CD4-positive, alpha-beta T cell (primary cell): ENCODE measurements around the gene DNER. TPM values are rescaled to one million over a fixed set of nuclear protein-coding genes. Genes with fewer than 3 reads are reported as not detected.

Experiments
- ATAC-seq: fragments of 200-7000 bp; cut with Tn5 transposase; one replicate; pipeline ENCODE4 v1.10.0; 2022; ENCODE audit warnings: mild to moderate bottlenecking; ENCODE audit not compliant: poor library complexity
- CTCF ChIA-PET: fragments of 350-600 bp; sonication (Branson Sonifier 250); formaldehyde crosslinking; loops from one replicate; lab custom pipeline; 2021; ENCODE audit warnings: antibody characterized with exemption, inconsistent platforms; lab: Charles Lee
- POLR2A ChIA-PET: fragments of 350-600 bp; sonication (Branson Sonifier 250); formaldehyde crosslinking; loops from one replicate; lab custom pipeline; 2021; ENCODE audit warnings: antibody characterized with exemption, inconsistent platforms; lab: Charles Lee
- DNase-seq, 14 experiments: peaks; one replicate each; pipeline ENCODE4 v3.0.0-alpha.2; 2013 to 2020; ENCODE audit warnings: mixed read lengths in 2 of 14
- H3K27ac ChIP-seq, 2 donors: one replicate each; pipeline versions ENCODE4 v1.5.1 to v1.7.0; 2013; ENCODE audit warnings: low read length in 2 of 2, low read depth in 1 of 2, mild to moderate bottlenecking in 1 of 2
- H3K27me3 ChIP-seq, 2 experiments: 1 replicate in 1 of 2; 2 replicates in 1 of 2; pipeline versions ENCODE4 v1.6.1 to v1.7.0; 2013; ENCODE audit warnings: low read length in 2 of 2, control low read depth in 1 of 2, mild to moderate bottlenecking in 1 of 2, moderate library complexity in 1 of 2; ENCODE audit not compliant: insufficient read depth in 2 of 2, control insufficient read depth in 1 of 2
- H3K36me3 ChIP-seq: one replicate; pipeline ENCODE4 v1.6.1; 2013; ENCODE audit warnings: low read length, control low read depth; ENCODE audit not compliant: insufficient read depth
- H3K4me1 ChIP-seq: one replicate; pipeline ENCODE4 v1.6.1; 2013; ENCODE audit warnings: low read length, control low read depth; ENCODE audit not compliant: insufficient read depth
- H3K4me3 ChIP-seq: one replicate; pipeline ENCODE4 v1.5.1; 2013; ENCODE audit warnings: mild to moderate bottlenecking, low read length, moderate library complexity
- H3K9me3 ChIP-seq, 2 experiments: 1 replicate in 1 of 2; 2 replicates in 1 of 2; pipeline versions ENCODE4 v1.6.1 to v1.7.0; 2013; ENCODE audit warnings: low read length in 2 of 2, mild to moderate bottlenecking in 2 of 2, control low read depth in 1 of 2, moderate library complexity in 1 of 2; ENCODE audit not compliant: control insufficient read depth in 1 of 2, insufficient read depth in 1 of 2
- H3K27ac Mint-ChIP-seq: one replicate; pipeline ENCODE4 v1.8.0; 2020; ENCODE audit warnings: mixed read lengths
- H3K27me3 Mint-ChIP-seq: one replicate; pipeline ENCODE4 v1.8.0; 2021; ENCODE audit warnings: mixed read lengths
- H3K36me3 Mint-ChIP-seq: one replicate; pipeline ENCODE4 v1.8.0; 2021; ENCODE audit warnings: low read depth, mixed read lengths
- H3K4me1 Mint-ChIP-seq: one replicate; pipeline ENCODE4 v1.8.0; 2021; ENCODE audit warnings: low read depth, mixed read lengths
- H3K4me3 Mint-ChIP-seq: one replicate; pipeline ENCODE4 v1.8.0; 2020; ENCODE audit warnings: mild to moderate bottlenecking, mixed read lengths
- H3K9me3 Mint-ChIP-seq: one replicate; pipeline ENCODE4 v1.8.0; 2020; ENCODE audit warnings: mixed read lengths
- CTCF ChIP-seq: fragments of 200-600 bp; IDR thresholded peaks from one replicate; pipeline ENCODE4 v1.8.0; 2022; ENCODE audit warnings: antibody characterized with exemption, mild to moderate bottlenecking
- intact Hi-C, 2 experiments: fragments of 100-400 bp; cut with DNase I in 1 of 2; cut with micrococcal nuclease in 1 of 2; formaldehyde crosslinking; loops; one replicate each; pipeline versions ENCODE4 v1.15.1 to v1.9.0; 2023 to 2025; cut with DNase I, micrococcal nuclease
- total RNA-seq, 174 experiments: library from RNA in 2 of 174; stranded (reverse) in 2 of 174; gene quantifications; one replicate each; pipeline ENCODE4 v1.2.3 and lab custom pipeline; 2021 to 2026

Gene DNER
- total RNA-seq, 2 experiments from 2014 or later = not detected

- CTCF ChIA-PET = no interaction called here
Observed at GRCh38 chr2:229566370-229566769, 148.0 kb downstream of the DNER start.

GRCh38 chr2:229564300-229564907, 150.0 kb downstream of the DNER start:
- Mint-ChIP-seq H3K36me3 (no peaks in the 10 kb centered on the region), H3K27me3 (peaks cover 10% of the 10 kb centered on the region), H3K9me3 (no peaks in the 10 kb centered on the region), H3K4me3 (no peak overlapping the region), H3K4me1 (no peaks in the 10 kb centered on the region), H3K27ac (no peak overlapping the region)
- intact Hi-C loops = no loop called here
- no peaks in the 10 kb centered on the region for H3K9me3 ChIP-seq
- DNase-seq = no peak
- H3K27me3 ChIP-seq = no peaks in the 10 kb centered on the region
- no peak overlapping the region for H3K4me3 ChIP-seq
- no peak for TF ChIP-seq CTCF
- no peaks in the 10 kb centered on the region for H3K36me3 ChIP-seq
- POLR2A ChIA-PET = no interaction called here
- no peak overlapping the region for H3K27ac ChIP-seq
- H3K4me1 ChIP-seq = no peaks in the 10 kb centered on the region
- no peak for ATAC-seq
- CTCF ChIA-PET = no interaction called here

More at GRCh38 chr2:229566370-229566769, 148.0 kb downstream of the DNER start:
- H3K27ac ChIP-seq = no peak overlapping the region
- H3K27me3 ChIP-seq = peaks cover 0 to 3% of the 10 kb centered on the region in 2 experiments
- Mint-ChIP-seq H3K27ac (no peak overlapping the region), H3K9me3 (no peaks in the 10 kb centered on the region), H3K4me3 (no peak overlapping the region), H3K36me3 (no peaks in the 10 kb centered on the region), H3K4me1 (no peaks in the 10 kb centered on the region), H3K27me3 (peaks cover 15% of the 10 kb centered on the region)
- ATAC-seq = no peak
- no peaks in the 10 kb centered on the region for H3K4me1 ChIP-seq
- no peaks in the 10 kb centered on the region for H3K36me3 ChIP-seq
- POLR2A ChIA-PET = no interaction called here
- intact Hi-C loops = no loop called here
- H3K9me3 ChIP-seq = no peaks in the 10 kb centered on the region
- TF ChIP-seq CTCF = no peak
- DNase-seq = no peak
- H3K4me3 ChIP-seq = no peak overlapping the region

GRCh38 chr2:229563388-229563787, 151.0 kb downstream of the DNER start:
- Histone ChIP-seq H3K4me3 (no peak overlapping the region), H3K9me3 (no peaks in the 10 kb centered on the region), H3K27ac (no peak overlapping the region), H3K27me3 (no peaks in the 10 kb centered on the region), H3K4me1 (no peaks in the 10 kb centered on the region), H3K36me3 (no peaks in the 10 kb centered on the region)
- ChIA-PET CTCF (no interaction called here), POLR2A (no interaction called here)
- H3K4me3 Mint-ChIP-seq = no peak overlapping the region
- no peaks in the 10 kb centered on the region for H3K36me3 Mint-ChIP-seq
- H3K4me1 Mint-ChIP-seq = no peaks in the 10 kb centered on the region
- intact Hi-C loops = no loop called here
- peaks cover 10% of the 10 kb centered on the region for H3K27me3 Mint-ChIP-seq
- H3K27ac Mint-ChIP-seq = no peak overlapping the region
- no peak for DNase-seq
- TF ChIP-seq CTCF = no peak
- H3K9me3 Mint-ChIP-seq = no peaks in the 10 kb centered on the region
- ATAC-seq = no peak
